A673 (cell line): ENCODE measurements around the gene ARFRP1.

Experiments
- CTCF ChIP-seq: fragments of 300-800, 200-600 bp; sonication (generic); conservative IDR thresholded peaks from 2 replicates; pipeline ENCODE4 v1.5.1; 2017; ENCODE audit warnings: low read depth, mild to moderate bottlenecking, antibody characterized with exemption, low read length, moderate library complexity, mixed read lengths
- EZH2 ChIP-seq: fragments of 200-600 bp; sonication (generic); IDR thresholded peaks from 2 replicates; pipeline ENCODE4 v1.6.1; 2017; ENCODE audit warnings: borderline replicate concordance, low read depth, mild to moderate bottlenecking, mixed read lengths, antibody characterized with exemption, low read length; ENCODE audit not compliant: poor library complexity, severe bottlenecking

GRCh38 chr20:63656451-63656850 is 51.3 kb downstream of the ARFRP1 start:
- TF ChIP-seq CTCF (no peak), EZH2 (no peak)
